ENCODE results near the gene ZNF592. TPM values are rescaled to one million over a fixed set of nuclear protein-coding genes. Genes with fewer than 3 reads are reported as not detected.
"Not testable (repeated sequence)": the region's sequence is repeated elsewhere in the genome, so short reads cannot be mapped to it uniquely, and the experiment has no call there.

The ZNF592 gene
- total and polyA plus RNA-seq, 7 donors = 13.1 to 43.3 (median 33.8) TPM

- no peak overlapping the region for H3K27ac ChIP-seq
- no peak for DNase-seq
These were observed 13.5 kb upstream of the ZNF592 start for GRCh38 chr15:84734794-84735479.

GRCh38 chr15:84735480-84736061, 12.8 kb upstream of the ZNF592 start:
- H3K27me3 ChIP-seq (ENCODE audit: insufficient read depth in 3 of 3, low read length in 2 of 3); H3K4me3 ChIP-seq; H3K36me3 ChIP-seq (ENCODE audit: insufficient read depth in 1 of 2, low read depth in 1 of 2); ATAC-seq; H3K27ac ChIP-seq; intact Hi-C loops (cut with DNase I); H3K4me1 ChIP-seq; H3K9me3 ChIP-seq; DNase-seq: not testable (repeated sequence)
- 80 to 86% (median 84%) methylated on average over 9 of the region's 9 CpGs for WGBS, 3 donors

More at GRCh38 chr15:84734794-84735479, 13.5 kb upstream of the ZNF592 start:
- no peaks in the 10 kb centered on the region for H3K9me3 ChIP-seq
- H3K36me3 ChIP-seq (ENCODE audit: insufficient read depth in 1 of 2, low read depth in 1 of 2) = peaks cover 0 to 6% of the 10 kb centered on the region in 2 donors
- TF ChIP-seq CTCF (IDR thresholded peaks at IDR 0.05) = no peak
- no peak overlapping the region for H3K4me3 ChIP-seq
- intact Hi-C loops (cut with DNase I) = no loop called here
- no peaks in the 10 kb centered on the region for H3K27me3 ChIP-seq (ENCODE audit: insufficient read depth in 3 of 3, low read length in 2 of 3)
- no peaks in the 10 kb centered on the region for H3K4me1 ChIP-seq
- peak in 2 of 4 donors; percentile 30 to 35 for ATAC-seq
- 71 to 75% (median 75%) methylated on average over 7 of the region's 7 CpGs for WGBS, 3 donors

- DNase-seq (no peak), ATAC-seq (no peak)
- no peaks in the 10 kb centered on the region for H3K27me3 ChIP-seq (ENCODE audit: insufficient read depth in 3 of 3, low read length in 2 of 3)
- no peak overlapping the region for H3K4me3 ChIP-seq
- 92 to 98% (median 97%) methylated on average over 5 of the region's 5 CpGs for WGBS, 3 donors
- no peaks in the 10 kb centered on the region for H3K9me3 ChIP-seq
- no peak for TF ChIP-seq CTCF (IDR thresholded peaks at IDR 0.05)
- peaks cover 0 to 6% of the 10 kb centered on the region in 2 donors for H3K36me3 ChIP-seq (ENCODE audit: insufficient read depth in 1 of 2, low read depth in 1 of 2)
- intact Hi-C loops (cut with DNase I) = no loop called here
- no peaks in the 10 kb centered on the region for H3K4me1 ChIP-seq
- H3K27ac ChIP-seq = no peak overlapping the region
These were observed 12.0 kb upstream of the ZNF592 start for GRCh38 chr15:84736375-84736774.

DNA sequence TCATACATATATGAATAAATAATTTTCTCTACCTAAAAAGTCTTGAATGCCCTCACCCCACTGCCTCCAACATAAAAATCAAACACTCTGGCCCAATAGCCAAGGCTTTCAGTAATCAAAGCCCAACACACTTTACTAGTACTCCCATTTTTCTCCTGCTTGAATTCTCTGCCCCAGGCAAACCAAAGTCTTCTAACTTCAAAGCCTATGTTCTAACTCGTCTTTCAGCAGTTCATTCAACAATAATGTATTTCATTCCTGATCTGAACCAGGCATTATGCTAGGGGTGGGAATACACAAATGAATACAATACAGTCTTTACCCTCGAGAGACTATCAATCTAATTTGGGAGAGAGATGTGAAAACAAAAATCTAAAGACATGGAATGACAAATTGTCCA, 11.4 kb upstream of the ZNF592 start:
- intact Hi-C loops (cut with DNase I) = no loop called here
- TF ChIP-seq CTCF (IDR thresholded peaks at IDR 0.05) = no peak
- Histone ChIP-seq H3K9me3 (no peaks in the 10 kb centered on the region), H3K4me1 (no peaks in the 10 kb centered on the region), H3K4me3 (no peak overlapping the region), H3K27me3 (ENCODE audit: insufficient read depth in 3 of 3, low read length in 2 of 3) (no peaks in the 10 kb centered on the region), H3K36me3 (ENCODE audit: insufficient read depth in 1 of 2, low read depth in 1 of 2) (peaks cover 0 to 6% of the 10 kb centered on the region in 2 donors), H3K27ac (no peak overlapping the region)
- 81 to 88% (median 85%) methylated on average over 2 of the region's 2 CpGs for WGBS, 3 donors
- no peak for DNase-seq
- no peak for ATAC-seq

GRCh38 chr15:84740691-84741090, 7.7 kb upstream of the ZNF592 start:
- 58 to 72% (median 61%) methylated on average over 4 of the region's 4 CpGs for WGBS, 3 donors
- TF ChIP-seq CTCF (IDR thresholded peaks at IDR 0.05) = no peak
- no peak overlapping the region for H3K4me3 ChIP-seq
- no peak overlapping the region for H3K27ac ChIP-seq
- intact Hi-C loops (cut with DNase I) = loop anchor here in 1 of 2 donors (10.0 kb wide), 2 partner anchors 146 to 184 kb away; no protein-coding TSS in a partner anchor
- H3K27me3 ChIP-seq (ENCODE audit: insufficient read depth in 3 of 3, low read length in 2 of 3) = no peaks in the 10 kb centered on the region
- no peak for ATAC-seq
- H3K4me1 ChIP-seq = peaks cover 9% of the 10 kb centered on the region
- DNase-seq = no peak
- peaks cover 0 to 6% of the 10 kb centered on the region in 2 donors for H3K36me3 ChIP-seq (ENCODE audit: insufficient read depth in 1 of 2, low read depth in 1 of 2)
- no peaks in the 10 kb centered on the region for H3K9me3 ChIP-seq
